Measurements from ENCODE around the gene ACBD6. TPM values are rescaled to one million over a fixed set of nuclear protein-coding genes. Genes with fewer than 3 reads are reported as not detected.

Gene ACBD6
- total and polyA plus RNA-seq, 2 donors (not counting 1 experiment from before 2014, with no cell fraction given), result 52.9 to 80.9 TPM

- TF ChIP-seq EZH2 (IDR thresholded peaks at IDR 0.05; ENCODE audit: borderline replicate concordance, insufficient read depth, low read depth, low read length, poor library complexity, severe bottlenecking) (no peak), CTCF (IDR thresholded peaks at IDR 0.05) (no peak)
Measured at GRCh38 chr1:180369061-180369460, 133.3 kb downstream of the ACBD6 start.

GRCh38 chr1:180366371-180367068 lies 135.9 kb downstream of the ACBD6 start:
- Histone ChIP-seq H3K36me3 (replicated peaks in 1 of 2; ENCODE audit: control extremely low read depth in 1 of 2, control insufficient read depth in 1 of 2, extremely low read depth in 1 of 2, insufficient read depth in 2 of 2, low read length in 1 of 2) (no peaks in the 10 kb centered on the region), H3K27me3 (replicated peaks in 1 of 4; ENCODE audit: control extremely low read depth in 1 of 4, control insufficient read depth in 3 of 4, insufficient read depth in 4 of 4, low read length in 3 of 4) (no peaks in the 10 kb centered on the region), H2AFZ (ENCODE audit: insufficient read depth, low read depth, low read length, poor library complexity, severe bottlenecking) (no peak overlapping the region), H3K9ac (ENCODE audit: low read length) (no peak overlapping the region), H4K20me1 (ENCODE audit: control insufficient read depth, insufficient read depth, low read length, poor library complexity, severe bottlenecking) (peaks cover 5% of the 10 kb centered on the region), H3K79me2 (ENCODE audit: control insufficient read depth, insufficient read depth, low read length) (no peaks in the 10 kb centered on the region), H3K4me2 (replicated peaks; ENCODE audit: low read depth, low read length, poor library complexity, severe bottlenecking) (no peak overlapping the region), H3K27ac (ENCODE audit: low read length in 2 of 2) (no peak overlapping the region), H3K4me1 (ENCODE audit: control insufficient read depth in 2 of 2, insufficient read depth in 2 of 2, low read length in 2 of 2) (no peaks in the 10 kb centered on the region), H3K9me3 (ENCODE audit: control extremely low read depth in 1 of 3, control insufficient read depth in 2 of 3, insufficient read depth in 1 of 3, low read length in 2 of 3) (no peaks in the 10 kb centered on the region), H3K4me3 (ENCODE audit: control extremely low read depth in 1 of 5, extremely low read depth in 1 of 5, insufficient read depth in 1 of 5, low read depth in 2 of 5, low read length in 4 of 5) (no peak overlapping the region)
- TF ChIP-seq CTCF (IDR thresholded peaks at IDR 0.05) (no peak), EZH2 (IDR thresholded peaks at IDR 0.05; ENCODE audit: borderline replicate concordance, insufficient read depth, low read depth, low read length, poor library complexity, severe bottlenecking) (no peak)
- CTCF ChIA-PET, result interaction anchor here (1.2 kb wide), 1 partner anchor 85 kb away, joined by 4 read pairs; no protein-coding TSS in a partner anchor
- Mint-ChIP-seq H3K4me1 (no peaks in the 10 kb centered on the region), H3K27me3 (no peaks in the 10 kb centered on the region), H3K4me3 (no peak overlapping the region), H3K27ac (no peak overlapping the region), H3K9me3 (ENCODE audit: insufficient read depth) (no peaks in the 10 kb centered on the region)
- DNase-seq (no peak), ATAC-seq (ENCODE audit: low read depth) (no peak)
- POLR2A ChIA-PET, result no interaction called here
- intact Hi-C loops (cut with micrococcal nuclease), result no loop called here
- WGBS (ENCODE audit: insufficient coverage), result no CpG with 5 or more reads among the region's 2 CpGs

More at GRCh38 chr1:180369061-180369460, 133.3 kb downstream of the ACBD6 start:
- no peak overlapping the region for H3K27ac ChIP-seq (ENCODE audit: low read length in 2 of 2)
- no peaks in the 10 kb centered on the region for H3K79me2 ChIP-seq (ENCODE audit: control insufficient read depth, insufficient read depth, low read length)
- H3K9ac ChIP-seq (ENCODE audit: low read length), result no peak overlapping the region
- no peaks in the 10 kb centered on the region for H3K36me3 ChIP-seq (replicated peaks in 1 of 2; ENCODE audit: control extremely low read depth in 1 of 2, control insufficient read depth in 1 of 2, extremely low read depth in 1 of 2, insufficient read depth in 2 of 2, low read length in 1 of 2)
- CTCF ChIA-PET, result no interaction called here
- H3K27me3 Mint-ChIP-seq, result no peaks in the 10 kb centered on the region
- H3K4me2 ChIP-seq (replicated peaks; ENCODE audit: low read depth, low read length, poor library complexity, severe bottlenecking), result no peak overlapping the region
- H3K4me1 ChIP-seq (ENCODE audit: control insufficient read depth in 2 of 2, insufficient read depth in 2 of 2, low read length in 2 of 2), result no peaks in the 10 kb centered on the region
- DNase-seq (no peak), ATAC-seq (ENCODE audit: low read depth) (no peak)
- POLR2A ChIA-PET, result no interaction called here
- intact Hi-C loops (cut with micrococcal nuclease), result no loop called here
- H3K4me1 Mint-ChIP-seq, result no peaks in the 10 kb centered on the region
- no peaks in the 10 kb centered on the region for H3K9me3 Mint-ChIP-seq (ENCODE audit: insufficient read depth)
- H3K27me3 ChIP-seq (replicated peaks in 1 of 4; ENCODE audit: control extremely low read depth in 1 of 4, control insufficient read depth in 3 of 4, insufficient read depth in 4 of 4, low read length in 3 of 4), result no peaks in the 10 kb centered on the region
- H2AFZ ChIP-seq (ENCODE audit: insufficient read depth, low read depth, low read length, poor library complexity, severe bottlenecking), result no peak overlapping the region
- H3K4me3 Mint-ChIP-seq, result no peak overlapping the region
- no peak overlapping the region for H3K4me3 ChIP-seq (ENCODE audit: control extremely low read depth in 1 of 5, extremely low read depth in 1 of 5, insufficient read depth in 1 of 5, low read depth in 2 of 5, low read length in 4 of 5)
- no peak overlapping the region for H3K27ac Mint-ChIP-seq
- H4K20me1 ChIP-seq (ENCODE audit: control insufficient read depth, insufficient read depth, low read length, poor library complexity, severe bottlenecking), result peaks cover 3% of the 10 kb centered on the region
- H3K9me3 ChIP-seq (ENCODE audit: control extremely low read depth in 1 of 3, control insufficient read depth in 2 of 3, insufficient read depth in 1 of 3, low read length in 2 of 3), result no peaks in the 10 kb centered on the region
- 100% methylated on average over 2 of the region's 6 CpGs for WGBS (ENCODE audit: insufficient coverage)

Measured in B cell (primary cell).